Measurements from ENCODE around the gene PRH1. TPM values are rescaled to one million over a fixed set of nuclear protein-coding genes. Genes with fewer than 3 reads are reported as not detected.

PRH1 gene
- 2.0 TPM for polyA plus RNA-seq (2013, experiment 1 of 2)
- 2.8 TPM for polyA plus RNA-seq (2013, experiment 2 of 2)

DNA sequence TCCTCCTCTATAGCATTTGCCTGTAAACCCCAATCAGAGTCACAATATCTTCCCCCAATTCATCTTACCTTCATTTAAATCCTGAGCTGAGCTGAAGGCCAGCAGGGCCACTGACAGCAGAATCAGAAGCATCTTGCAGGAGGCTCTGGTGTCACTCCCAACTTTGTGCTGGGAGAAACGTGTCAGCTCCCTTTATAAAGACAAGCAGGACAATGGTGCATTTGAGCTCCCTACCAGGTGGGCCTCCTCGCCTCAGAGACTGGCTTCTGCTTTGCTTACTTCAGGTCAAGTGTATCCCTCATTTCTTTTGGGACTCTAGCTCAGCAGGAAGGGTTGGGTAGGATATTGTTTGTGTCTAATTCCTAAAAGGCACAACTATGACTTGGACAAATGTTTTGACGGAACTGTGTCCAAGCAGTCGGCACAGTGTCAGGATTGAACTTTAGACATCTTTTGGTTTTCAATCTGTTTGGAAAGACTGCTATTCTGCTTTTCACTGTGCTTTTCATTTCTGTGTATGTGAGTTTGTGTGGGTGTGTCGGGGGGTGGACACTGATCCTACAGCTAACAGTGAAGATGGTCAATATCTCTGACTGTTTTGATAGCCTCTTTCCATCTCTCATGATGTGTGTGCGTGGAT is at the start of gene PRH1:
TSS of gene PRH1 (minus strand) at position 170 of the 640 bp plus-strand sequence. CDS start at position 132, 38 bp downstream.
- Histone ChIP-seq H4K5ac (ENCODE audit: low read length) (no peak within 1 kb of the TSS), H3K4me1 (ENCODE audit: control insufficient read depth, low read depth, low read length) (no peaks in the 10 kb centered on the region), H3K4me3 (ENCODE audit: low read length) (no peak within 1 kb of the TSS), H3K79me2 (ENCODE audit: control insufficient read depth, insufficient read depth, low read length) (no peaks in the 10 kb centered on the region), H3K27me3 (ENCODE audit: insufficient read depth, low read length, poor library complexity) (no peaks in the 10 kb centered on the region), H3K27ac (ENCODE audit: low read depth, low read length) (no peak within 1 kb of the TSS), H3K18ac (ENCODE audit: low read length) (no peak within 1 kb of the TSS), H2BK5ac (ENCODE audit: low read length) (no peak within 1 kb of the TSS), H3K79me1 (ENCODE audit: low read length) (no peaks in the 10 kb centered on the region), H2BK15ac (replicated peaks; ENCODE audit: low read depth) (no peak within 1 kb of the TSS), H3K9ac (ENCODE audit: low read length) (no peak within 1 kb of the TSS), H4K8ac (ENCODE audit: low read depth, low read length) (no peak within 1 kb of the TSS), H3K36me3 (ENCODE audit: control insufficient read depth, insufficient read depth, low read length) (no peaks in the 10 kb centered on the region), H3K4me2 (ENCODE audit: low read length) (no peak within 1 kb of the TSS), H2AK5ac (ENCODE audit: low read length) (no peak within 1 kb of the TSS), H3K23ac (ENCODE audit: low read length) (no peak within 1 kb of the TSS), H2BK120ac (ENCODE audit: low read depth, low read length) (no peak within 1 kb of the TSS), H3K4ac (ENCODE audit: low read depth, low read length) (no peak within 1 kb of the TSS), H3K56ac (ENCODE audit: low read length) (no peak within 1 kb of the TSS)
- DNase-seq: no peak
- no CpG with 5 or more reads among the region's 6 CpGs for WGBS (ENCODE audit: extremely low coverage, insufficient coverage, low lambda C conversion rate)

DNA sequence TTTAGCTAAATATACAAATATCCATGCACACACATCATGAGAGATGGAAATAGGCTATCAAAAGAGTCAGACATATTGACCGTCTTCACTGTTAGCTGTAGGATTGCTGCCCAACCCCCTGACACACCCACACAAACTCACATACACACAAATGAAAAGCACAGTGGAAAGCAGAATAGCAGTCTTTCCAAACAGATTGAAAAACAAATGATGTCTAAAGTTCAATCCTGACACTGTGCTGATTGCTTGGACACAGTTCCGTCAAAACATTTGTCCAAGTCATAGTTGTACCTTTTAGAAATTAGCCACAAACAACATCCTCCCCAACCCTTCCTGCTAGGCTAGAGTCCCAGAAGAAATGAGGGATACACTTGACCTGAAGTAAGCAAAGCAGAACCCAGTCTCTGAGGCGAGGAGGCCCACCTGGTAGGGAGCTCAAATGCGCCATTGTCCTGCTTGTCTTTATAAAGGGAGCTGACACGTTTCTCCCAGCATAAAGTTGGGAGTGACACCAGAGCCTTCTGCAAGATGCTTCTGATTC is 44.8 kb upstream of the PRH1 start, which contains the start of gene PRH2:
TSS of gene PRH2 (plus strand) at position 491 of the 541 bp plus-strand sequence. CDS start at position 529, 38 bp downstream.
- Histone ChIP-seq H3K9ac (ENCODE audit: low read length) (no peak within 1 kb of the TSS), H3K4me2 (ENCODE audit: low read length) (no peak within 1 kb of the TSS), H3K27ac (ENCODE audit: low read depth, low read length) (no peak within 1 kb of the TSS), H3K18ac (ENCODE audit: low read length) (no peak within 1 kb of the TSS), H3K4me3 (ENCODE audit: low read length) (no peak within 1 kb of the TSS), H3K79me1 (ENCODE audit: low read length) (no peaks in the 10 kb centered on the region), H2AK5ac (ENCODE audit: low read length) (no peak within 1 kb of the TSS), H2BK120ac (ENCODE audit: low read depth, low read length) (no peak within 1 kb of the TSS), H3K4me1 (ENCODE audit: control insufficient read depth, low read depth, low read length) (no peaks in the 10 kb centered on the region), H3K27me3 (ENCODE audit: insufficient read depth, low read length, poor library complexity) (no peaks in the 10 kb centered on the region), H2BK5ac (ENCODE audit: low read length) (no peak within 1 kb of the TSS), H3K23ac (ENCODE audit: low read length) (no peak within 1 kb of the TSS), H3K56ac (ENCODE audit: low read length) (no peak within 1 kb of the TSS), H3K4ac (ENCODE audit: low read depth, low read length) (no peak within 1 kb of the TSS), H3K36me3 (ENCODE audit: control insufficient read depth, insufficient read depth, low read length) (no peaks in the 10 kb centered on the region), H4K8ac (ENCODE audit: low read depth, low read length) (no peak within 1 kb of the TSS), H3K79me2 (ENCODE audit: control insufficient read depth, insufficient read depth, low read length) (no peaks in the 10 kb centered on the region), H2BK15ac (replicated peaks; ENCODE audit: low read depth) (no peak within 1 kb of the TSS), H4K5ac (ENCODE audit: low read length) (no peak within 1 kb of the TSS)
- WGBS (ENCODE audit: extremely low coverage, insufficient coverage, low lambda C conversion rate): no CpG with 5 or more reads among the region's 5 CpGs
- DNase-seq: no peak

DNA sequence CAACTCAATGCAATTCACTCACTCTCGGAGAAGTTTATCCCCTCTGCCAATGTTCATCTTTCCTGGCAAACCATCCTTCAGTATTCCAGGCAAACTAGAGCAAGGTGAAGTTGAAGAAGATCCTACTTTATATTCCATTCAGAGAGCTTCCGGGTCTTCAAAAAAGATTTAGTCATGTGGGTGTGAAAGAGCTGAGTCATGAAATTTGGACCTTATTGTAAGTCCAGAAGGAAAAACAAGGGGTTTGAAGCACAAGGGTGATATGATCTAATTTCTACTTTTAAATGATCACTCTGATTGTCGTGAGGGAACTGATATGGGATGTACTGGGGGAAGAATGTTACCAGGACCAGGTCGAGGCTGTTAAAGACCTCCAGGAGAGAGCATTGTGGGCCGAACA is 42.2 kb upstream of the PRH1 start:
- Histone ChIP-seq H3K4me2 (ENCODE audit: low read length) (no peak overlapping the region), H3K27ac (ENCODE audit: low read depth, low read length) (no peak overlapping the region), H3K36me3 (ENCODE audit: control insufficient read depth, insufficient read depth, low read length) (no peaks in the 10 kb centered on the region), H3K18ac (ENCODE audit: low read length) (no peak overlapping the region), H2BK120ac (ENCODE audit: low read depth, low read length) (no peak overlapping the region), H3K79me1 (ENCODE audit: low read length) (no peaks in the 10 kb centered on the region), H4K5ac (ENCODE audit: low read length) (no peak overlapping the region), H3K56ac (ENCODE audit: low read length) (no peak overlapping the region), H3K27me3 (ENCODE audit: insufficient read depth, low read length, poor library complexity) (no peaks in the 10 kb centered on the region), H3K23ac (ENCODE audit: low read length) (no peak overlapping the region), H3K4me3 (ENCODE audit: low read length) (no peak overlapping the region), H4K8ac (ENCODE audit: low read depth, low read length) (no peak overlapping the region), H2BK5ac (ENCODE audit: low read length) (no peak overlapping the region), H3K4me1 (ENCODE audit: control insufficient read depth, low read depth, low read length) (no peaks in the 10 kb centered on the region), H2AK5ac (ENCODE audit: low read length) (no peak overlapping the region), H3K79me2 (ENCODE audit: control insufficient read depth, insufficient read depth, low read length) (no peaks in the 10 kb centered on the region), H3K9ac (ENCODE audit: low read length) (no peak overlapping the region), H2BK15ac (replicated peaks; ENCODE audit: low read depth) (no peak overlapping the region), H3K4ac (ENCODE audit: low read depth, low read length) (no peak overlapping the region)
- DNase-seq: no peak
- no CpG with 5 or more reads among the region's 5 CpGs for WGBS (ENCODE audit: extremely low coverage, insufficient coverage, low lambda C conversion rate)

DNA sequence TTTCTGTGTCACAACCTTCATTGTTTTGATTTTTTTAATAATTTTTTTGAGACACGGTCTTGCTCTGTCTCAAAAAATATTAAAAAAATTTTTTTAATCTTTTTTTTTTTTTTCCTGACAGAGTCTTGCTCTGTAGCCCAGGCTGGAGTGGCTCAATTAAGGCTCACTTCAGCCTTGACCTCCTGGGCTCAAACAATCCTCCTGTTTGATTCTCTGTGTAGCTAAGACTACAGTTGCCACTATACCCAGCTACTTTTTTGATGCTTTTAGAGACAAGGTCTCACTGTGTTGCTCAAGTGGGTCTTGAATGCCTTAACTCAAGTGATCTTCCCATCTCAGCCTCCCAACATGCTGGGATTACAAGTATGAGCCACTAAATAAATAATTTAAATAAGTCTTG is 35.8 kb upstream of the PRH1 start:
- no peak overlapping the region for H2AK5ac ChIP-seq (ENCODE audit: low read length)
- H3K56ac ChIP-seq (ENCODE audit: low read length): no peak overlapping the region
- H3K4me2 ChIP-seq (ENCODE audit: low read length): no peak overlapping the region
- no peak overlapping the region for H2BK120ac ChIP-seq (ENCODE audit: low read depth, low read length)
- H3K36me3 ChIP-seq (ENCODE audit: control insufficient read depth, insufficient read depth, low read length): no peaks in the 10 kb centered on the region
- H3K27ac ChIP-seq (ENCODE audit: low read depth, low read length): no peak overlapping the region
- no peak overlapping the region for H2BK5ac ChIP-seq (ENCODE audit: low read length)
- H4K8ac ChIP-seq (ENCODE audit: low read depth, low read length): no peak overlapping the region
- H3K18ac ChIP-seq (ENCODE audit: low read length): no peak overlapping the region
- H3K4ac ChIP-seq (ENCODE audit: low read depth, low read length): no peak overlapping the region
- H3K79me2 ChIP-seq (ENCODE audit: control insufficient read depth, insufficient read depth, low read length): no peaks in the 10 kb centered on the region
- H3K4me3 ChIP-seq (ENCODE audit: low read length): no peak overlapping the region
- H3K4me1 ChIP-seq (ENCODE audit: control insufficient read depth, low read depth, low read length): no peaks in the 10 kb centered on the region
- no peak overlapping the region for H2BK15ac ChIP-seq (replicated peaks; ENCODE audit: low read depth)
- no peak overlapping the region for H3K23ac ChIP-seq (ENCODE audit: low read length)
- H4K5ac ChIP-seq (ENCODE audit: low read length): no peak overlapping the region
- DNase-seq: no peak
- no peaks in the 10 kb centered on the region for H3K79me1 ChIP-seq (ENCODE audit: low read length)
- H3K9ac ChIP-seq (ENCODE audit: low read length): no peak overlapping the region
- H3K27me3 ChIP-seq (ENCODE audit: insufficient read depth, low read length, poor library complexity): no peaks in the 10 kb centered on the region
- WGBS (ENCODE audit: extremely low coverage, insufficient coverage, low lambda C conversion rate): no CpG with 5 or more reads among the region's 1 CpG

DNA sequence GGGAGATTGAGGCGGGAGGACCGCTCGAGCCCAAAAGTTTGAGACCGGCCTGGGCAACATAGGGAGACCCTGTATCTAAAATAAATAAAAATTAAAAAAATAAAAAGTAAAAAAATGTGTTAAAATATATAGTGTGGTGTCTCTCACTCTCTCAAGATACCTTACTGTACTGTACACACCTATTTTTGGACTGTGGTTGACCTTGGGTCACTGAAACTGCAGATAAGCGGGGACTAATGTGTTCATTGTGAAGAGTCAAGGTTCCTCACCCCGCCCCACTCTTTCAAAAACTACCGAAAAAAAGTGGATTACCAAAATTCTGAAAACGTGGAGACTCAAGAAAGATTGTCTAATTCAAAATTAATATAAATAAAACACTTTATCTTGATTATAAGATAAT is 26.3 kb upstream of the PRH1 start:
- Histone ChIP-seq H2BK120ac (ENCODE audit: low read depth, low read length) (no peak overlapping the region), H3K4me2 (ENCODE audit: low read length) (no peak overlapping the region), H3K79me1 (ENCODE audit: low read length) (no peaks in the 10 kb centered on the region), H3K56ac (ENCODE audit: low read length) (no peak overlapping the region), H3K4me3 (ENCODE audit: low read length) (no peak overlapping the region), H3K27ac (ENCODE audit: low read depth, low read length) (no peak overlapping the region), H3K18ac (ENCODE audit: low read length) (no peak overlapping the region), H3K9ac (ENCODE audit: low read length) (no peak overlapping the region), H3K4ac (ENCODE audit: low read depth, low read length) (no peak overlapping the region), H4K8ac (ENCODE audit: low read depth, low read length) (no peak overlapping the region), H2BK5ac (ENCODE audit: low read length) (no peak overlapping the region), H3K27me3 (ENCODE audit: insufficient read depth, low read length, poor library complexity) (no peaks in the 10 kb centered on the region), H2BK15ac (replicated peaks; ENCODE audit: low read depth) (no peak overlapping the region), H3K4me1 (ENCODE audit: control insufficient read depth, low read depth, low read length) (no peaks in the 10 kb centered on the region), H2AK5ac (ENCODE audit: low read length) (no peak overlapping the region), H4K5ac (ENCODE audit: low read length) (no peak overlapping the region), H3K23ac (ENCODE audit: low read length) (no peak overlapping the region), H3K79me2 (ENCODE audit: control insufficient read depth, insufficient read depth, low read length) (no peaks in the 10 kb centered on the region), H3K36me3 (ENCODE audit: control insufficient read depth, insufficient read depth, low read length) (no peaks in the 10 kb centered on the region)
- no CpG with 5 or more reads among the region's 8 CpGs for WGBS (ENCODE audit: extremely low coverage, insufficient coverage, low lambda C conversion rate)
- no peak for DNase-seq

DNA sequence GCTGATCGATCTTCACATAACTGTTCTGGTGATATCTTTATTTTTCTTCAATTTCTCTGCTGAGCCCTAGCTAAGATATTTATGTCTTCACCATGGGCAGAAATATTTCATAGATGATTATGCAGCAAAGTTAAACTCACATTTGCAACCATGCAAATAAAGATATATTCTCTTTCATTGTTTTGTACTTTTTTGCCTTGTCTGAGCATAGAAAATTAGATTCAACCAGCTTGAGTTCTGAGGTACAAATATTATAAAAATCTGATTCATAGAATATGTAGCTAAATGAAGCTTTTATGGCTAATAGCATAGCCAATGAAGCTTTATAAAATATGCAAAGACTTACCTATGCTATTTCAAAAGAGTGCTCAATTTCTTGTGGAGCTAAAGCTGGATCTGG is 25.4 kb upstream of the PRH1 start, which contains the start of gene TAS2R13:
TSS of gene TAS2R13 (minus strand) at position 101 of the 400 bp plus-strand sequence. CDS start 264 bp downstream, outside the sequence.
- no peaks in the 10 kb centered on the region for H3K36me3 ChIP-seq (ENCODE audit: control insufficient read depth, insufficient read depth, low read length)
- H3K4me1 ChIP-seq (ENCODE audit: control insufficient read depth, low read depth, low read length): no peaks in the 10 kb centered on the region
- no peak within 1 kb of the TSS for H2AK5ac ChIP-seq (ENCODE audit: low read length)
- H3K79me1 ChIP-seq (ENCODE audit: low read length): no peaks in the 10 kb centered on the region
- H3K79me2 ChIP-seq (ENCODE audit: control insufficient read depth, insufficient read depth, low read length): no peaks in the 10 kb centered on the region
- no peak within 1 kb of the TSS for H3K4ac ChIP-seq (ENCODE audit: low read depth, low read length)
- H2BK5ac ChIP-seq (ENCODE audit: low read length): no peak within 1 kb of the TSS
- H3K4me2 ChIP-seq (ENCODE audit: low read length): no peak within 1 kb of the TSS
- WGBS (ENCODE audit: extremely low coverage, insufficient coverage, low lambda C conversion rate): no CpG with 5 or more reads among the region's 1 CpG
- no peak for DNase-seq
- H3K27me3 ChIP-seq (ENCODE audit: insufficient read depth, low read length, poor library complexity): no peaks in the 10 kb centered on the region
- no peak within 1 kb of the TSS for H3K56ac ChIP-seq (ENCODE audit: low read length)
- no peak within 1 kb of the TSS for H4K5ac ChIP-seq (ENCODE audit: low read length)
- H3K23ac ChIP-seq (ENCODE audit: low read length): no peak within 1 kb of the TSS
- no peak within 1 kb of the TSS for H3K27ac ChIP-seq (ENCODE audit: low read depth, low read length)
- H3K4me3 ChIP-seq (ENCODE audit: low read length): no peak within 1 kb of the TSS
- H2BK15ac ChIP-seq (replicated peaks; ENCODE audit: low read depth): no peak within 1 kb of the TSS
- H3K18ac ChIP-seq (ENCODE audit: low read length): no peak within 1 kb of the TSS
- no peak within 1 kb of the TSS for H2BK120ac ChIP-seq (ENCODE audit: low read depth, low read length)
- no peak within 1 kb of the TSS for H4K8ac ChIP-seq (ENCODE audit: low read depth, low read length)
- no peak within 1 kb of the TSS for H3K9ac ChIP-seq (ENCODE audit: low read length)
